22Rv1 (cell line): ENCODE measurements around the gene PDE8B.

Source experiments
- H3K27ac ChIP-seq: fragments of 450-650 bp; 2 replicates; pipeline ENCODE4 v1.5.1; 2017
- ZFX ChIP-seq: fragments of 450-650 bp; IDR thresholded peaks from 2 replicates; pipeline ENCODE4 v1.6.1; 2017; ENCODE audit warnings: antibody characterized with exemption, borderline replicate concordance
- TF ChIP-seq, protein P1 (sequence below): fragments of 450-650 bp; IDR thresholded peaks from 2 replicates; pipeline ENCODE4 v1.5.1; 2017; ENCODE audit warnings: mild to moderate bottlenecking

PDE8B gene

GRCh38 chr5:77285251-77285841, 74.9 kb downstream of the PDE8B start:
- TF ChIP-seq, protein P1, sequence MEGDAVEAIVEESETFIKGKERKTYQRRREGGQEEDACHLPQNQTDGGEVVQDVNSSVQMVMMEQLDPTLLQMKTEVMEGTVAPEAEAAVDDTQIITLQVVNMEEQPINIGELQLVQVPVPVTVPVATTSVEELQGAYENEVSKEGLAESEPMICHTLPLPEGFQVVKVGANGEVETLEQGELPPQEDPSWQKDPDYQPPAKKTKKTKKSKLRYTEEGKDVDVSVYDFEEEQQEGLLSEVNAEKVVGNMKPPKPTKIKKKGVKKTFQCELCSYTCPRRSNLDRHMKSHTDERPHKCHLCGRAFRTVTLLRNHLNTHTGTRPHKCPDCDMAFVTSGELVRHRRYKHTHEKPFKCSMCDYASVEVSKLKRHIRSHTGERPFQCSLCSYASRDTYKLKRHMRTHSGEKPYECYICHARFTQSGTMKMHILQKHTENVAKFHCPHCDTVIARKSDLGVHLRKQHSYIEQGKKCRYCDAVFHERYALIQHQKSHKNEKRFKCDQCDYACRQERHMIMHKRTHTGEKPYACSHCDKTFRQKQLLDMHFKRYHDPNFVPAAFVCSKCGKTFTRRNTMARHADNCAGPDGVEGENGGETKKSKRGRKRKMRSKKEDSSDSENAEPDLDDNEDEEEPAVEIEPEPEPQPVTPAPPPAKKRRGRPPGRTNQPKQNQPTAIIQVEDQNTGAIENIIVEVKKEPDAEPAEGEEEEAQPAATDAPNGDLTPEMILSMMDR: no peak
- TF ChIP-seq ZFX: no peak
- H3K27ac ChIP-seq: no peak overlapping the region

DNA sequence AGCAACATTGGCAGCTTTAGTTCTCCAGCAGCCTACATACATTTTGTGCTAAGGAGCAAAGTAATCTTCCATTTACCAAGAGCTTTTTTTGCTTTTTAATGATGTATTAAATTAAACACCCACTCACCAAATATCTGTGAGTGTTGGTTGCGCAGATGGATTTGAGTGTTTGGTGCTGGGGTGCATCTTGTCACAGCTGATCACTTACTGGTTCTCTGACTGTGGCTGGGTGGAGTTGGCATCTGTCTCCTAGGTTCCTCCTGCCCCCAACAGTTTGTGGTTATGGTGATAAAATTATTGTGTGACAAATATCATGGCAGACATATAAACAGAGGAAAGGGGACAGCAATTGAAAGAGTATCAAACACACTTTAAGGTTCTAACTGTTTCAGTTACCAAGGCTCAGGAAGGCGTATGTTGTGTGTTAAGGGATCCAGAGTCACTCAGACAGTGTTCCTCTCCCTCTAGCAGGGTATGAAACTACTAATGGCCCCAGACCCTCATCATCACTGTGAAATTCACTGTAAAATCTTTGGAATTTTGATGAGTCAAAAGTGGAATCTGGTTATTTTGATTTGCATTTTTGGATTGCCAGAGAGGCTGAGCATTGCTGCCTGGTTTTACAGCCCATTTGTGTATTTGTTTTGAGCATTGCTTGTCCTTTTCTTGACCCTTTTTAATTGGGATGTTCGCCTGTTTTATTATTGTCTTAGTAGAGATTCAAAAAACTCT, 81.7 kb downstream of the PDE8B start:
- TF ChIP-seq, protein P1: no peak
- no peak for TF ChIP-seq ZFX
- no peak overlapping the region for H3K27ac ChIP-seq

DNA sequence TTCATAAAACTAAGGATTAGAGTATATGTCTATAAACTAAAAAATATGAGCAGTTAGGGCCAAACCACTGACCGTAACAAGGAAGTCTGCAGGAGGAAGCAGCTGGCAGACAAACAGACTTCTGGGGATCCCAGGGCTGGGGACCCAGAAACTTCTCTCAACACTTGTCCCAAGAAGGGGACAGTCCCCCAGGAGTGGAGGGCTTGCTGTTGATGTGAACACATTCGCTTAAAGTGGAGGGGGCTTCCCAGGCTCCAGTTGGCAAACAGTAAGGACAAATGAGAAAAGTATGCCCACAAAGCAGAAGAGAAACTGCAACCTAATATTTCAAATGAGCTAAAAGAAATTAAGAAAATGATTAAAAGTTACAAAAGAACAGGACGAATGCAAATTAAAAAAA, 83.7 kb downstream of the PDE8B start:
- H3K27ac ChIP-seq: no peak overlapping the region
- no peak for TF ChIP-seq ZFX
- TF ChIP-seq, protein P1: no peak

DNA sequence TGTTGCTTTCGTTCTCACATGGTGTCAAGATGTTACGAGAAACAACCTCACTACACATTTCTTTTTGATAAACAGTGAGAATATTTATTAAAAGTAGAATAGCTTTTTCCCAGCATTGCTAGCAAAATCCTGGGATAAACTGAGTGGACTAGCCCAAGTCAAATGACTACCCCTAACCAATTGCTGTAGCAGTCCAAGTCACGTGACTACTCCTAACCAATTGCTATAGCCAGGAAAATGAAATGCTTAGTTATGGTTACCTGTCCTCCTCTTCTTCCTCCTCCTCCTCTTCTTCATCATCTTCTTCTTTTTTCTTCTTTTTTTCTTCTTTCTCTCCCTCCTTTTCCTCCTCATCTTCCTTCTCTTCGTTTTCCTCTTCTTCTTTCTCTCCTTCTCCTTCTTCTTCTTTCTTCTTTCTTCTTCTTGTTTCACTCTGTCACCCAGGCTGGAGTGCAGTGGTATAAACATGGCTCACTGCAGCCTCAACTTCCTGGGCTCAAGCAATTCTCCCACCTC, 85.4 kb downstream of the PDE8B start:
- H3K27ac ChIP-seq: no peak overlapping the region
- no peak for TF ChIP-seq ZFX
- TF ChIP-seq, protein P1: no peak

DNA sequence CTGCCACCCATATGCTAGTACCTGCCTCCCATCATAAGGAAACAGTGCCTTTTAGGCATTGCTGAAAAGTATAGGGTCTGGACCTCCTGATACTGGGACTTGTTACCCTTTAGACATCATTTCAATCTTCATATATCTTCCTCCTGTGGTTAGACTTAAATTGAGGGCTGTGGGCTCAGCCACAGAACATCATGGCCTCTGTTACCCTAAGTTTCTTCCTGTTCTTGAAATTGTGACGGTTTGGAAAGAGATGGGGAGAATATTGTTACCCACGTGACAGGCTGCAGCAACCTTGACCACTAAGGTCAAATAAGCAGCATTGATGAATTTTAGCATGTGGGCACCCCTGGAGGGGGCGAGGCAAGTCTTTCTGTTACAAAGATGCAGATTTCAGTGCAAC, 87.7 kb downstream of the PDE8B start:
- no peak overlapping the region for H3K27ac ChIP-seq
- TF ChIP-seq, protein P1: no peak
- no peak for TF ChIP-seq ZFX

DNA sequence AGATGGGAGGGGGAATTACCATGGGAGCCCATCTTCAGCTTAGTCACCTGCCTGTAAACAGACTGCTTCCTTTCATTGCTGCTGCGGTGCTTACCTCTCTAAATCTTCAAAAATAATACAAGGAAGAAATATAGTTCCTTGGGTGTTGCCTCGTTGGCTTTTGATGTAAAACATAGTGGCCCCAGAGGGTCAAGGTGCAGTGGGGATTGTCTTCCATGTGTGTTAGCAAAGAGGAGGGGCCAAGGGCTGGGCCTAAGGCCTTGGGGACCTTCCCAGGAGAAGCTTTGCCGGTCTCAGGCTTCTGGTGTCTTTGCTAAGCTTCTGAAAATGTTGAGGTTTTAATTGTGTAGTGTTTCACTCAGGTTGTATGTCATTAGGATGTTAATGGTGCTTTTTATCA, 90.0 kb downstream of the PDE8B start:
- no peak overlapping the region for H3K27ac ChIP-seq

DNA sequence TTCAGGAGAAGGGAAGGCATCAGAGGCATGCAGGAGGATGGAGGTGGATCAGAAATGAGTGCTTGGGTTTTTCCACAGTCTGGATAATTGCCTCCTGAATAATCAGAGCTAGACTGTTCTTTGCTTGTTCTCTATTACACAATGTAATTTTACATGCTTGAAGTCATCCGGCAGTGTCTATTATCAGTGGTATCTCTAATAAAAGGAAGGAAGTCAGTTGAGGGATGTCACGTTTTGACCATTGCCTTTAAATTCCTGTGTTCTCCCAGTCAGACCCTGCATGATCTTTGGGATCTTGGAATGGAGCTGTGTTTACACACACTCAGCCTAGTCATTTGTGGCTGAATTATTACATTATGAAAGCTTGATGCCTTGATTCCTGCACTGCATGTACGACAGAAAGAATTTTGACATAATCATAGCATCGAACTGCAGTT, 91.0 kb downstream of the PDE8B start:
- H3K27ac ChIP-seq: no peak overlapping the region
- TF ChIP-seq, protein P1: no peak
- no peak for TF ChIP-seq ZFX

More for the DNA sequence above, 90.0 kb downstream of the PDE8B start:
- TF ChIP-seq, protein P1: no peak
- no peak for TF ChIP-seq ZFX
